HG02970 (cell line): ENCODE results near the gene TBC1D12.

ENCODE experiments used
- ATAC-seq: cut with Tn5 transposase; IDR thresholded peaks from one replicate; pipeline ENCODE4 v1.9.1; 2021; ENCODE audit warnings: mild to moderate bottlenecking, moderate library complexity, moderate number of reproducible peaks; ENCODE audit not compliant: unreplicated experiment, low FRiP score

The TBC1D12 gene

DNA sequence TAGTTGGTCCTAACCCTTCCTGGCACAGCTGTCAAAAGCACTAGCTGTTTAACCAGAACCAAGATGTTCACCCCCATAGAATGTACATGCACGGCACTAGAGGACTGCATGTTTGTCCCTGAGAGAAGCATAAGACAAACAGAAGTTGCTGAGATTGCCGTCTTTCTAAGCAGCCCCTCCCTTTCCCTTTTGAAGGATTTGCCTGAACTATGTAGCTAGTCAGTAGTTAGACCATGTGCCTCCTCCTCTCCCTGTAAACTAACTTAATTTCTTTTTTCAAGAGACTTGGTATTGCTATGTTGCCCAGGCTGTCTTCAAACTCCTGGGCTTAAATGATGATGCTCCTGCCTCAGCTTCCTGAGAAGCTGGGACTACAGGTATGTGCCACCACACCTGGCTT, 40.7 kb downstream of the TBC1D12 start:
- no peak for ATAC-seq

DNA sequence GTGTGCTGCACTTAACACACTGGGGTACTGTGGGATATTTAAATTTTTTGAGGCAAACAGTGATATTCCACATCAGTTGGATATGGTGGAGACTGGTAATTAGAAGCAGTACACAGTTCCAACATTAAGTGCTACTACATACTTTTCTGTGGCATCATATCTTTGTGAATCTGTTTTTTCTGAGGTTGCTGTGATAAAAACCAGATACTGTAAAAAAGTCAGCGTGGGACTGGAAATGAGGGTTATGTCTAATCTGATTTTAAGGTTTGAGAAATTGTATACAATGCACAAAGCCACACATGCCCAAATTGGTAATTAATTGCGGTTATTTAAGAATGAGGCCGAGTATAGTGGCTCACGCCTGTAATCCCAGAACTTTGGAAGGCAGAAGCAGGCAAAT, 41.2 kb downstream of the TBC1D12 start:
- ATAC-seq: no peak

DNA sequence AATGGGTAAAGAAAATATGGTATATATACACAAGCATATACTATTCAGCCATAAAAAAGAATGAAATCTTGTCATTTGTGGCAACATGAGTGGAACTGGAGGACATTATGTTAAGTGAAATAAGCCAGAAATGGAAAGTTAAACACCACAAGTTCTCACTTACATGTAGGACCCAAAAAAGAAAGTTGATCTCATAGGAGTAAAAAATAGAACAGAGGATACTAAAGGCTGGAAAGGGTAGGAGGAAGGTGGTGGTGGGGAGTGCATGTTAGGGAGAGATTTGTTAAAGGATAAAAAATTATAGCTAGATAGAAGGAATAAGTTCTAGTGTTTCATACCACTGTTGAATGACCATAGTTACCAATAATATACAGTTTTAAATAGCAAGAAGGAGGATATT, 48.4 kb downstream of the TBC1D12 start:
- no peak for ATAC-seq

DNA sequence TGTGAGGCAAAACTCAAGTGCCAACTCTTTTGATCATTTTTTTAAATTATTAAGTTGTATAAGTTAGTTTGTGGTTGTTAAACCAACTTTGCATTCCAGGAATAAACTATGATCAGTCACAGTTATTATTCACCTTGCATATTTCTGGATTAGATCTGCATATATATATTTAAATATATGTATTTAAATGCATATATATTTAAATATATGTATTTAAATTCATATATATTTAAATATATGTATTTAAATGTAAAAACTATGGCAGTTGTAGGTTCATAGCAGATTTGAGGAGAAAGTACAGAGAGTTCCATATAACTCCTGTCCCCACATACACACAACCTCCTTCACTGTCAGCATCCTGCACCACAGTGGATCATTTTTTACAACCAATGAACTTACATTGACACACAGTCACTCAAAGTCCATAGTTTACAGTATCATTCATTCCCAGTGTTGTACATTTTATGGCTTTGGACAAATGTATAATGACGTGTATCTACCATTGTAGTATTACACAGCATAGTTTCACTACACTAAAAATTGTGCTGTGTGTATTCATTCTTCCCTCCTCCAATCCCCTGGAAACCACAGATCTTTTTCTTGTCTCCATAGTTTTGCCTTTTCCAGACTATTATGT, 49.7 kb downstream of the TBC1D12 start:
- ATAC-seq: no peak

DNA sequence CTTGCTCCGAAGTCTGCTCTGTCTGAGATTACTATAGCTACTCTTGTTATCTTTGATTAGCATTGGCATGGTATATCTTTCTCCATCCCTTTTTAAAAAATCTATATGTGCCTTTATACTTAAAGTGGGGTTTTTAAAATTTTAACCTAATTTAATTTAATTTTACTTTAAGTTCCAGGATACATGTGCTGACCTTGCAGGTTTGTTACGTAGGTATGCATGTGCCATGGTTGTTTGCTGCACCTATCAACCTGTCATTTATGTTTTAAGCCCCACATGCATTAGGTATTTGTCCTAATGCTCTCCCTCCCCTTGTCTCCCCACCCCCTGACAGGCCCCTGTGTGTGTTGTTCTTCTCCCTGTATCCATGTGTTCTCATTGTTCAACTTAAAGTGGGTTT, 54.6 kb downstream of the TBC1D12 start:
- no peak for ATAC-seq

DNA sequence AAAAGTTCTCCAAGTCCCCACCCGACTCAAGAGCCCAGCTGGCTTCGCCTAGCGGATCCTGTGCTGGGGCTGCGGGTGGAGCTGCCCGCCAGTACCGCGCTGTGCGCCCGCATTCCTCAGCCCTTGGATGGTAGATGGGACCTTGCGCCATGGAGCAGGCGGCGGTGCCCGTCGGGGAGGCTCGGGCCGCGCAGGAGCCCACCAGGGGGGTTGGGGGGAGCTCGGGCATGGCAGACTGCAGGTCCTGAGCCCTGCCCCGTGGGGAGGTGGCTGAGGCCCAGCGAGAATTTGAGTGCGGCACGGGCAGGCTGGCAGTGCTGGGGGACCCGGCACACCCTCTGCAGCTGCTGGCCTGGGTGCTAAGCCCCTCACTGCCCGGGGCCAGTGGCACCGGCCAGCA, 57.0 kb downstream of the TBC1D12 start:
- no peak for ATAC-seq

DNA sequence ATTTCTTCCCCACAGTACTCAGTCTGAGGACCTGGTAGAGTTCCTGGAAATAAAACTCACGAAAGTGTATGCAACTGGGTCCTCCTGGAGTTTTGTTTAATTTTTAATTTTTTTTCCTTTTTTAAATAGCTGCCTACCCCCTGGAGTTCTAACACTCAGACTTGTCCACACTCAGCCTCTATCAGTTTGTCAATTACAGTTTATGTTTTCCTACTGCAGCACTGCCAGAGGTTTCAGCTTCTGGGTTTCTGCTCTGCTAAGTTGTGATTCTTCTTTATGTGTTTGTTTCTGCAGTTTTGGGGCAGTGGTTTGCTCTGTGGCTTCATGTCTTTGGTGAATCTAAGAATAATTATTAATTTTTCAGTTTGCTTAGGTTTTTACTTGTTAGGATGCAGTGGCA, 59.2 kb downstream of the TBC1D12 start:
- no peak for ATAC-seq

DNA sequence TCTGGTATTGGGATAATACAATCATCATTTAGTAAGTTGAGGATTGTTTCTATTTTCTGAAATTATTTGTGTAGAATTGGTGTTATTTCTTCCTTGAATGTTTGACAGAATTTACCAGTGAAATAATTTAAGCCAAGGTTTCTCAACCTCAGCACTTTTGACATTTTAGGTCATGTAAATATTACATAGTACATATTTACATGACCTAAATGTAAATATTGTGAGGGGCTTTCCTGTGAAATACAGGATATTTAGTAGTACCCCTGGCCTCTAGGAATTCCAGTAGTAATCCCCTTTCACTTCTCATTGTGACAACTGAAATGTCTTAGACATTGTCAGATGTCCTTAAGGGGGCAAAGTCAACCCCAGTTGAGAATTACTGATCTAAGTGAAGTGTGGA, 59.8 kb downstream of the TBC1D12 start:
- no peak for ATAC-seq

DNA sequence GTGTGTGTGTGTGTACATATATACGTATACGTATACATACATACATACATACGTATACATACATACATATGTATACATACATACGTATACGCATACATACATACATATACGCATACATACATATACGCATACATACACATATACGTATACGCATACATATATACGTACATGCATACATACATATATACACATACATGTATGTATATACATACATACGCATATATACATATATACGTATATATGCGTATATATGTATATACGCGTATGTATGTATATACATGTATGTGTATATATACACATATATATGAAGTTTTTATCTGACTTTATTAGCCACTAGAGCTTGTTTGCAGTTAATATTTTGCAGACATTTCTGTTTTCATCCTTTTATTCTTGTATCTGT, 63.3 kb downstream of the TBC1D12 start:
- no peak for ATAC-seq

DNA sequence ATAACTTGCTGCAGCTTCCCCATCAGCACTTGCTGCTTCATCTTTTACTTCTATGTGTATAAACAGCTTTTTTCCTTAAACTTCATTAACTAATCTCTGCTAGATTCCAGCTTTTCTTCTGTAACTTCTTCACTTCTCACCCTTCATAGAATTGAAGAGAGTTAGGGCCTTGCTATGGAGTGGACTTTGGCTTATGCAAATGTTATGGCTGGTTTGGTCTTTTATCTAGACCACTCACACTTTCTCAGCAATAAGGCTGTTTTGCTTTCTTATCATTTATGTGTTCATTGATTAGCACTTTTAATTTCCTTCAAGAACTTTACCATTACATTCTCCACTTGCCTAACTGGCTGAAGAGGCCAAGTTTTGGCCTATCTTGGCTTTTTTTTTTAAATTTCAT, 79.1 kb downstream of the TBC1D12 start:
- no peak for ATAC-seq

DNA sequence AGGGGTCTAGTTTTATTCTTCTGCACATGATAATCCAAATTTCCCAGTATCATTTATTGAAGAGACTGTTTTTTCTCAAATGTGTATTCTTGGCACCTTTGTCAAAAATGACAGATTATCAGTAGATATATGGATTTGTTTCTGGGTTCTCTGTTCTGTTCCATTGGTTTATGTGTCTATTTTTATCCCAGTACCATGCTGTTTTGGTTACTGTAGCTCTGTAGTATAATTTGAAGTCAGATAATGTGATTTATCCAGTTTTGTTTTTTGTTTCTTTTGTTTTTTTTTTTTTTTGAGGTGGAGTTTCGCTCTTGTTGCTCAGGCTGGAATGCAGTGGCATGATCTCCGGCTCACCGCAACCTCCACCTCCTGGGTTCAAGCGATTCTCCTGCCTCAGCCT, 81.6 kb downstream of the TBC1D12 start:
- ATAC-seq: no peak

DNA sequence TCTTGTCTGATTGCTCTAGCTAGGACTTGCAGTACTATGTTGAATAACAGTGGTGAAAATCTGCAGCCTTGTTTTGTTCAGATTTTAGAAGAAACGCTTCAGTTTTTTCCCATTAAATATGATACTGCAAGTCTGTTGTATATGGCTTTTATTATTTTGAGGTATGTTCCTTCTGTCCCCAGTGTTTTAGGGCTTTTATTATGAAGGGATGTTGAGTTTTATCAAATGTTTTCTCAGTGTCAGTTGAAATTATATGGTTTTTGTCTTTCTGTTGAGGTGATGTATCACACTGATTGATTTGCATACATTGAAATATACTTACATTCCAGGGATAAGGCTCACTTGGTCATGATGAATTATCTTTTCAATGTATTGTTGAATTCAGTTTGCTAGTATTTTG, 82.8 kb downstream of the TBC1D12 start:
- no peak for ATAC-seq

DNA sequence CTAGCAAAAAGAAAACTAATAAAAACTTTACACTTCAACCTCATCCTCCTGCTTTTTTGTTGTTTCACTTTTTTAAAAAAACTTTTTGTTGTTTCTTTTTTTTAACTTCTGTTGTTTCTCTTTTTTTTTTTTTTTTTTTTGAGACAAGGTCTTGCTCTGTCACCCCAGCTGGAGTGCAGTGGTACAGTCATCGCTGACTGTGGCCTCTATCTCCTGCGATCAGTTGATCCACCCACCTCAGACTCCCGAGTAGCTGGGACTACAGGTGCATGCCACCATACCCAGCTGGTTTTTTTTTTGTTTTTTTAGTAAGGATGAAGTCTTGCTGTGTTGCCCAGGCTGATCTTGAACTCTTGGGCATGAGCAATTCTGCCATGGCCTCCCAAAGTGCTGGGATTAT, 85.2 kb downstream of the TBC1D12 start:
- no peak for ATAC-seq

DNA sequence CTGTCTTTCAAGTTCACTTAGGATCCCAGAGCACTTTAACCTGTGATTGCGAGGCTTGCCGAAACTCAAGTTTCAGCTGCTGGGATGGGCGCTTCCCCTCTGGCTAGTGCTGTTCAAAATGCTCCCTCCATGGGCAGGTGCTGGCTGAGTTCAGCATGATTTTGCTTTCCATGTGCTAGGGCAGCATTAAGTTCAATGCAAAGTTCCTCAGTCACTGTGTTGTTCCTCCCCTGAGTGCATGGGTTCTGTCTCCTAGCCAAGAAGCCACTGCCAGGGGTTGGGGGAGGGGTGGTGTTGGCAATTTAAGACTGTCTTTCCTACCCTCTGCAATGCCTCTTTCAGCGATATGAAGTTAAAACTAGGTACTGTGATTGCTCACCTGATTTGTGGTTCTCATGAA, 86.8 kb downstream of the TBC1D12 start:
- no peak for ATAC-seq

DNA sequence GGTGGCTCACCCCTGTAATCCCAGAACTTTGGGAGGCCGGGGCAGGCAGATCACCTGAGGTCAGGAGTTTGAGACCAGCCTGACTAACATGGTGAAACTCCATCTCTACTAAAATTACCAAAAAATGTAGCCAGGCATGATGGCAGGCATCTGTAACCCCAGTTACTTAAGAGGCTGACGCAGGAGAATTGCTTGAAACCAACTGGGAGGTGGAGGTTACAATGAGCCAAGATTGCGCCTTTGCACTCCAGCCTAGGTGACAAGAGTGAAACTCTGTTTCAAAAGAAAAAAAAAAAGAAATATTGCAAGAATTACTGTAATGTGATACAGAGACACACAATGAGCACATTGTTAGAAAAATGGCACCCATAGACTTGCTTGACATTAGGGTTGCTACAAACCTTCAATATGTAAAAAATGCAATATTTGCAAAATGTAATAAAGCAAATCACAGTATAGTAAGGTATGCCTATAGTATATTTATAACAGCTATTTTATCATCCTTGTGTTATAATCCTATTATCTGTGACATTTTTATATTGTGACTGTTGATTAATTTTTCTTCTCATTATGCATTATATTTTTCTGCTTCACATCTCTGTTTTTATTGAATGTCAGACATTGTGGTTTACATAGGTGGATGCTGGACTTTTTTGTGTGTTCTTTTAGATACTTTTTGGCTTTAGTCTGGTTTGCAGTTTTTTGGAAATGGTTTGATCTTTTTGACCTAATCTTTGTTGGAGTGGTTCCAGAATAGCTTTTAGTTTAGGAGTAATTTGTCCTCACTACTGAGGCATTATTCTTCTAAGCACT, 87.8 kb downstream of the TBC1D12 start:
- no peak for ATAC-seq

DNA sequence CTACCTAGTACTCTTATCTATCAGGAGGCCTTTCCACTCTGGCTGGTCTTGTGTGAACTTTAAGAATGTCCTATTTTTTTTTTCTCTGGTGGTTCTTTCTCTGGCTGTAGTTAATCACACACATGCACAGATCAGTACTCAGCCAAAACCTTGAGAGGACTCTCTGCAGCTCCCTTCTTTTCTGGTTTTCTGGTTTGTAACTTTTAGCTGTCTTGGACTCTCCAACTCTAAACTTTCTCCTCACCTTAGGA, 88.4 kb downstream of the TBC1D12 start:
- ATAC-seq: no peak

DNA sequence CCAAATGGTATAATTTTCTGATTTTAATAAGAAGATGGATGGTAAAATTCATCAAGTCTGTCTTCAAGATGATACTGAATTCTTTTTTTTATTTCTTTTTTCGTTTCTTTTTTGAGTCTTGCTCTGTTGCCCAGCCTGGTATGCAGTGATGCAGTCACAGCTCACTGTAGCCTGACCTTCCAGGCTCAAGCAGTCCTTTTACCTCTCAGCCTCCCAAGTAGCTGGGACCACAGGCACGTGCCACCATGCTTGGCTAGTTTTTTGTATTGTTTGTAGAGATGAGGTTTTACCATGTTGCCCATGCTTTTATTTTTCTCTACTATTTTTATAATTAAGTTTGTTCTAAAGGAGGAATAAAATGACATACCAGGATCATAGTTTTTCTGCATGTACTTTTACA, 91.1 kb downstream of the TBC1D12 start:
- ATAC-seq: no peak

DNA sequence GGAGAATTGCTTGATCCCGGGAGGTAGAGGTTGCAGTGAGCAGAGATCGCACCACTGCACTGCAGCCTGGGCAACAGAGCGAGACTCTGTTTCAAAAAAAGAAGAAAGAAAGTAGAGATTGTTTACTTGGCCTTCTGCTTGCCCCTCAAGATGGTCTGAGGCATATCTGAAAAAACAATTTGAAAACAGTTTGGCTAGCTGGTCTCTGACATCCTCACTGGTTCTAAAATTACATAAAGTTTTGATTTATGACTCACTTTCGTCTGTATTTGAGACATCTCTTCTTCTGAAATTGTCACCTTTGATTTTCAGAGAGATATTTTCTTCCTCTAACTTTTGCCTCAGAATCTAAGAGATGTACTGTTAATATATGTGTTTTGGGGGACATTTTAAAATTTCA, 93.7 kb downstream of the TBC1D12 start:
- ATAC-seq: no peak

DNA sequence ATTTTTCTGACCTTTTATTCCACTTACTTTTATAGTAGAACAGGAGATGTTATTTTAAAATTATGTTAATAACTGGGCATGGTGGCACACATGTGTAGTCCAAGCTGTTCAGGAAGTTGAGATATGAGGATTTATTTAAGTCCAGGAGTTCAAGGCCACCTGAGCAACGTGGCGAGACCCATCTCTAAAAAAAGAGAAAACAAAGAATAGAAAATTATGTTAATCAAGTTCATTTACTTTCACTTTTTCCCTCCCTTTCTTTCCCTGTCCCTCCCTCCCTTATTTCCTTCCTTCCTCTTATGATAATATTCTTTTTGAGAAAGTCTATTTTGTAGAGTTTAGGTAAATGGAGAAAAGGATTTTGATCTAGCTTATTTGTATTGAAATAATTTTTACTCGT, 94.3 kb downstream of the TBC1D12 start:
- ATAC-seq: no peak

DNA sequence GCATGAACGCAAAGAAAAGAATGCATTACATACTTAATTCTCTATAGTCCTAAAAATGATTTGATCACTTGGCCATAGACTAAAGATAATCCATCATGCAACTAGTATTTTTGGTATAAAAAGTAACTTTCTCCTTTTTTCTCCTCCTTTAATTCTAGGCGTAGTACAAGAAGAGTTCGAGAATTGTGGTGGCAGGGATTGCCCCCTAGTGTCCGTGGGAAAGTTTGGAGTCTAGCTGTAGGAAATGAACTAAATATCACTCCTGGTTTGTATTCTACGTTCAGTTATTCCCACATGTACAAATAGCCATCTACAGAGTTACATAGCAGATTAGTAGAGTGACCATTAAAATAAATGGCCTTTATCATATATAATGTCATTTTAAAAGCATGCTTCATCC, 97.7 kb downstream of the TBC1D12 start:
- ATAC-seq: no peak

DNA sequence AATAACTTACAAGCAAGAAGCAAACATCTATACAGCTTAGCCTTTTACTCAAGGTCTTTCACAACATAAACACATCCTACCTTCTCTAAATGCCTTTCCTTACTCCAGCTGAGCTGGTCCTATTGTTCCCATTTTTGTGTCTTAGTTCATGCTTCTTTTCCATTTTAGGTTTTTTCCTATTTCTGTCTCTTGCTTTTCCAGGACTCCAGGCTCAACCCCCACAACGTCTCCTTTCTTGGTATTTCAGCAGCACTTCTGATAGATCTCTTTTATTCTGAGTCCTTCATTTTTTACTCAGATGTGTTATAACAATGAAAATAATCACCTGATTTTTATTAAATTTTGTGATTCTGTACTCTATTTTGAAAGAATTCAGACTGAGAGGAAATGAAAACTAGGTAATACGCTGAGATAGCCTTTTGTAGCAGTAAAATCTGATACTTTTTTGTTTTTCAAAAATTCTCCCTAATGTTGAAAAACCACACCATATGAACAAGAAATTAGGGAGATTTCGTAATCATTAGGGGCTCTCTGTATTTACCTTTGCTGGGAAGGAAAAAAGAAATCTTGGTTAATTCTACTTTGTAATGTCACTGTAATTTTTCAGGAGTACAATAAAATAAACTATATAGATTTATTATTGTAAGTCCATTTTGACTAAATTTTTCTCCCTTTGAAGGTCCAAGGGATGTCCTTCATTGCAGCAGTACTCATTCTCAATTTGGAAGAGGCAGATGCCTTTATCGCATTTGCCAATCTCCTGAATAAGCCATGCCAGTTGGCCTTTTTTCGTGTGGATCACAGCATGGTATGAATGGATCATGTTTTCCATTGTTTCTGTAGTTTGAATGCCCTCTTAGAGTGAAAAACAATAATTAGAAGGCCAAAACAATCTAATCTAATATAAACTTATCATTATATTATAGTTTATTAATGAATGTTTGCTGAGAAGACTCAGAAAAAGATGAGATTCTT, 119.2 kb downstream of the TBC1D12 start:
- ATAC-seq: no peak
